Caco-2 (cell line): ENCODE data around the gene SEPSECS. TPM values are rescaled to one million over a fixed set of nuclear protein-coding genes. Genes with fewer than 3 reads are reported as not detected.

ENCODE experiments used
- BruUV-seq: library from RNA; stranded (reverse); fragments of 400-500 nt; replicated peaks from 2 replicates; lab custom pipeline; 2021; lab: Mats Ljungman, UMichigan
- CTCF ChIA-PET: fragments of 300-600 bp; sonication (Branson Sonifier 250); formaldehyde crosslinking; loops from one replicate; lab custom pipeline; 2022; ENCODE audit warnings: antibody characterized with exemption; lab: Charles Lee
- POLR2A ChIA-PET: fragments of 300-600 bp; sonication (Branson Sonifier 250); formaldehyde crosslinking; loops from one replicate; lab custom pipeline; 2022; ENCODE audit warnings: antibody characterized with exemption; lab: Charles Lee
- DNase-seq, 2 experiments: peaks; one replicate each; pipeline versions ENCODE4 v3.0.0 to v3.0.0-alpha.2; 2020 to 2022
- H3K27me3 ChIP-seq: replicated peaks from 2 replicates; pipeline ENCODE4 v1.6.0; 2011; ENCODE audit warnings: low read length; ENCODE audit not compliant: control insufficient read depth, insufficient read depth
- H3K36me3 ChIP-seq: 2 replicates; pipeline ENCODE4 v1.5.1; 2011; ENCODE audit warnings: low read length; ENCODE audit not compliant: control insufficient read depth, insufficient read depth
- H3K4me1 ChIP-seq: fragments of 250-450 bp; sonication (Bioruptor Pico); 2 replicates; pipeline ENCODE4 v1.5.1; 2020; ENCODE audit warnings: mild to moderate bottlenecking
- H3K4me3 ChIP-seq: 2 replicates; pipeline ENCODE4 v1.5.1; 2011; ENCODE audit warnings: low read depth, mild to moderate bottlenecking, control low read depth, low read length
- H3K9me3 ChIP-seq: fragments of 250-450 bp; sonication (Bioruptor Pico); 2 replicates; pipeline ENCODE4 v1.5.1; 2020; ENCODE audit warnings: mild to moderate bottlenecking, moderate library complexity
- H3K27ac Mint-ChIP-seq: one replicate; pipeline ENCODE4 v1.8.0; 2022; ENCODE audit warnings: mixed read lengths; ENCODE audit not compliant: unreplicated experiment
- H3K27me3 Mint-ChIP-seq: one replicate; pipeline ENCODE4 v1.8.0; 2022; ENCODE audit warnings: mixed read lengths; ENCODE audit not compliant: insufficient read depth, unreplicated experiment
- H3K36me3 Mint-ChIP-seq: one replicate; pipeline ENCODE4 v1.8.0; 2022; ENCODE audit warnings: mild to moderate bottlenecking, mixed read lengths; ENCODE audit not compliant: insufficient read depth, unreplicated experiment
- H3K4me1 Mint-ChIP-seq: one replicate; pipeline ENCODE4 v1.8.0; 2022; ENCODE audit warnings: low read depth, mixed read lengths; ENCODE audit not compliant: unreplicated experiment
- H3K4me3 Mint-ChIP-seq: one replicate; pipeline ENCODE4 v1.8.0; 2022; ENCODE audit warnings: mild to moderate bottlenecking, moderate library complexity, mixed read lengths; ENCODE audit not compliant: unreplicated experiment
- H3K9me3 Mint-ChIP-seq: one replicate; pipeline ENCODE4 v1.8.0; 2022; ENCODE audit warnings: mixed read lengths; ENCODE audit not compliant: unreplicated experiment
- intact Hi-C: fragments of 100-400 bp; cut with micrococcal nuclease; formaldehyde crosslinking; loops from one replicate; pipeline ENCODE4 v1.10.0; 2022; ENCODE audit not compliant: unreplicated experiment
- total RNA-seq: library from RNA; stranded (reverse); gene quantifications from 2 replicates; pipeline ENCODE4 v1.2.3, GENCODE V29; 2022
- TF ChIP-seq, protein P1 (sequence below), 2 experiments: fragments of 200-600 bp in 1 of 2; IDR thresholded peaks; 1 replicate in 1 of 2; 2 replicates in 1 of 2; pipeline versions ENCODE4 v1.5.1 to v1.8.0; 2011 to 2022; ENCODE audit warnings: antibody characterized with exemption in 1 of 2, control low read depth in 1 of 2, inconsistent platforms in 1 of 2, low read depth in 1 of 2, low read length in 1 of 2, mild to moderate bottlenecking in 1 of 2, moderate library complexity in 1 of 2; ENCODE audit not compliant: insufficient read depth in 1 of 2, severe bottlenecking in 1 of 2, unreplicated experiment in 1 of 2

The SEPSECS gene
- total RNA-seq, 1 experiment from 2014 or later, result 5.7 TPM

DNA sequence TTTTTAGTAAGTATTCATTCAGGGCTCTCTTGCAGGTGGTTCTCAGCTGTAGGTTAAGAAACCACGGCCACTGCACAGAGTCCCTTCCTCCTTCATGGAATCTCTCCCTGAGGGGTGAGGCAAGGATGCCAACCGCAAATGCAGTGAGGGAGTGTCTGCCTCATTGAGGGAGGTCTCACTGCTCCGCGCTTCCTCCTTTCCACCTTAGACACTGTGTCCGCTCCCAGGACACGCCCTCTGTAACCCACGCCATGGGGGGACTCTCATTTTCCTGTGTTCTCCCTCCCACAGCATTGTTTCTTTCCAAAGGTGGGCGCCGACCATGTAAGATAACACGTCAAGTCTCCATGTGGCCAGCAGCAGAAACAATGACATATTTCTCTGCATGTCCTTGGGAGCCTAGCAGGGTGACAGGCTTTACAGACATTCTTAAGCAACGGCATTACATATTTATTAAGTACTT lies 63.2 kb downstream of the SEPSECS start:
- no TSS peak for BruUV-seq
- peaks cover 31% of the 10 kb centered on the region for H3K9me3 Mint-ChIP-seq
- TF ChIP-seq, protein P1, sequence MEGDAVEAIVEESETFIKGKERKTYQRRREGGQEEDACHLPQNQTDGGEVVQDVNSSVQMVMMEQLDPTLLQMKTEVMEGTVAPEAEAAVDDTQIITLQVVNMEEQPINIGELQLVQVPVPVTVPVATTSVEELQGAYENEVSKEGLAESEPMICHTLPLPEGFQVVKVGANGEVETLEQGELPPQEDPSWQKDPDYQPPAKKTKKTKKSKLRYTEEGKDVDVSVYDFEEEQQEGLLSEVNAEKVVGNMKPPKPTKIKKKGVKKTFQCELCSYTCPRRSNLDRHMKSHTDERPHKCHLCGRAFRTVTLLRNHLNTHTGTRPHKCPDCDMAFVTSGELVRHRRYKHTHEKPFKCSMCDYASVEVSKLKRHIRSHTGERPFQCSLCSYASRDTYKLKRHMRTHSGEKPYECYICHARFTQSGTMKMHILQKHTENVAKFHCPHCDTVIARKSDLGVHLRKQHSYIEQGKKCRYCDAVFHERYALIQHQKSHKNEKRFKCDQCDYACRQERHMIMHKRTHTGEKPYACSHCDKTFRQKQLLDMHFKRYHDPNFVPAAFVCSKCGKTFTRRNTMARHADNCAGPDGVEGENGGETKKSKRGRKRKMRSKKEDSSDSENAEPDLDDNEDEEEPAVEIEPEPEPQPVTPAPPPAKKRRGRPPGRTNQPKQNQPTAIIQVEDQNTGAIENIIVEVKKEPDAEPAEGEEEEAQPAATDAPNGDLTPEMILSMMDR (IDR thresholded peaks at IDR 0.05; ENCODE audit: insufficient read depth in 1 of 2, low read depth in 1 of 2, low read length in 1 of 2, severe bottlenecking in 1 of 2, unreplicated experiment in 1 of 2), result no peak

DNA sequence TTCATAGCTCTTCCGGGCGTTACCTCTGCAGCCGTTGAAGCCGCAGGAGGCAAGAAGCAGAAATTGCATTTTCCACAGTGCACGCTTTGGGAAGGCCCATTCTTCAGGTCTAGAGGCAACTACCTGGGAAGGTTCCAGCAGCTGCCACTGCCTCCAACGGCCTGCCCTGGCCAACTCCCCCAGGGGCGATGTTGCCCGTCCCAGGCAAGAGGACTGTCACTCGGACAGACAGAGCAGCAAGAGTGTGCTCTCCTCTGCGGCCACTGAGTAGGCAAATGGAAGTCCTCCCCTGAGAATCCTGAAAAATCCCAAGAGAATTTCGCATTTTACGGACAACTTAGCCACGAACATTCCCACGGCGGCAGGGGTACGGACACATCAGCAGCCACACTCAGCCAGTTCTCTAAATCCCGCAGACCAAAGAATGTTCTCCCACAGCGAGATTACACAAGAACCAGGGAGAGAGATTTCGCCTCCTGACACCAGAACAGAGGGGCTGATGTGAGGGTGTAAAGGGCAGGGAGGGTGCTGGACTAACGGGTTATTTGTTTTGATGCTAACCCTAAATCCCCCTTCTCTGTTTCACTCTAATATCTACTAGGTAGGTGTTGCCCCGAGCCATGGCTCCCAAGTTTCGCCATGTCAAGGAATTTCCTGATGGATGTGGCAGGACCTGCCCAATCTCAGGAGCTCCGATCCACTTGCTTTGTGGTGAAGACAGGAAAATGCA lies 63.8 kb downstream of the SEPSECS start:
- H3K36me3 ChIP-seq, result no peaks in the 10 kb centered on the region
- Mint-ChIP-seq H3K27me3 (no peaks in the 10 kb centered on the region), H3K9me3 (peaks cover 26% of the 10 kb centered on the region), H3K4me1 (peaks cover 7% of the 10 kb centered on the region), H3K27ac (no peak overlapping the region), H3K4me3 (no peak overlapping the region), H3K36me3 (no peaks in the 10 kb centered on the region)
- BruUV-seq, result no TSS peak
- ChIA-PET CTCF (no interaction called here), POLR2A (no interaction called here)
- intact Hi-C loops, result no loop called here
- H3K4me3 ChIP-seq, result no peak overlapping the region
- no peaks in the 10 kb centered on the region for H3K27me3 ChIP-seq
- TF ChIP-seq, protein P1 (IDR thresholded peaks at IDR 0.05; ENCODE audit: insufficient read depth in 1 of 2, low read depth in 1 of 2, low read length in 1 of 2, severe bottlenecking in 1 of 2, unreplicated experiment in 1 of 2), result no peak
- DNase-seq, result no peak
- H3K4me1 ChIP-seq, result no peaks in the 10 kb centered on the region
- no peaks in the 10 kb centered on the region; the same call in 1 of the 2 replicates for H3K9me3 ChIP-seq

More for the DNA sequence above, 63.2 kb downstream of the SEPSECS start:
- Mint-ChIP-seq H3K27ac (no peak overlapping the region), H3K27me3 (no peaks in the 10 kb centered on the region), H3K4me3 (no peak overlapping the region), H3K36me3 (no peaks in the 10 kb centered on the region), H3K4me1 (peaks cover 5% of the 10 kb centered on the region)
- H3K27me3 ChIP-seq, result no peaks in the 10 kb centered on the region
- no peak overlapping the region for H3K4me3 ChIP-seq
- H3K36me3 ChIP-seq, result no peaks in the 10 kb centered on the region
- H3K9me3 ChIP-seq, result no peaks in the 10 kb centered on the region; the same call in 1 of the 2 replicates
- no peaks in the 10 kb centered on the region for H3K4me1 ChIP-seq
- DNase-seq, result no peak
- ChIA-PET CTCF (no interaction called here), POLR2A (no interaction called here)
- intact Hi-C loops, result no loop called here

DNA sequence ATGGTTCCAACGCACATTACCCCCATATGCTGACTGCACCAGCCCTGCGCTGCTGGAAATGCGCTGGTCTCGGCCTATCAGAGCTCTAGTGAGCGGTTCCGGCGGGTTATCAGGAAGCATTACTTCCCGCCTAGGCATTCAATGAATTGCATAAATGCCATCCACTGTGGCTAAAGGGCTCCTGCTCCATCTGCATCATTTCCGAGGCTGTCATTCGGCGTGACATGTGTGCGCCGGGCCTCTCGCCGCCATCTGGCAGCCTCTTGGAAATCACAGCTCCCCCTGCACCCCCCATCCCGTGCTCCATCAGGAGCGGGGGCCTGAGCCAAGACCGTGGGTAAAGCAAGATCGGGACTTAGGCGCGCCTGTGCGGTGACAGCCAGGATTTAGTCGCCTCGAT lies 64.4 kb downstream of the SEPSECS start:
- CTCF ChIA-PET, result no interaction called here
- no peaks in the 10 kb centered on the region for H3K27me3 ChIP-seq
- H3K27ac Mint-ChIP-seq, result no peak overlapping the region
- H3K27me3 Mint-ChIP-seq, result no peaks in the 10 kb centered on the region
- no TSS peak for BruUV-seq
- no peak for DNase-seq
- POLR2A ChIA-PET, result no interaction called here
- intact Hi-C loops, result no loop called here
- H3K4me1 Mint-ChIP-seq, result peaks cover 7% of the 10 kb centered on the region
- H3K36me3 ChIP-seq, result no peaks in the 10 kb centered on the region
- no peak overlapping the region for H3K4me3 ChIP-seq
- H3K9me3 Mint-ChIP-seq, result peaks cover 21% of the 10 kb centered on the region
- H3K36me3 Mint-ChIP-seq, result no peaks in the 10 kb centered on the region
- no peak overlapping the region for H3K4me3 Mint-ChIP-seq
- H3K9me3 ChIP-seq, result no peaks in the 10 kb centered on the region; the same call in 1 of the 2 replicates
- no peaks in the 10 kb centered on the region for H3K4me1 ChIP-seq
- TF ChIP-seq, protein P1 (IDR thresholded peaks at IDR 0.05; ENCODE audit: insufficient read depth in 1 of 2, low read depth in 1 of 2, low read length in 1 of 2, severe bottlenecking in 1 of 2, unreplicated experiment in 1 of 2), result no peak
